HEK293T (cell line): ENCODE data around the gene SH3RF3.

Source experiments
- FOXM1 ChIP-seq: fragments of 450-650 bp; IDR thresholded peaks from 2 replicates; pipeline ENCODE4 v1.6.1; 2017; ENCODE audit warnings: mild to moderate bottlenecking, borderline replicate concordance
- L3MBTL2 ChIP-seq: fragments of 450-650 bp; conservative IDR thresholded peaks from 2 replicates; pipeline ENCODE4 v1.6.1; 2016; ENCODE audit warnings: mild to moderate bottlenecking
- SP1 ChIP-seq: fragments of 450-650 bp; IDR thresholded peaks from 2 replicates; pipeline ENCODE4 v1.6.1; 2017
- TF ChIP-seq, protein P1 (sequence below): fragments of 450-650 bp; IDR thresholded peaks from 2 replicates; pipeline ENCODE4 v1.6.1; 2016

DNA sequence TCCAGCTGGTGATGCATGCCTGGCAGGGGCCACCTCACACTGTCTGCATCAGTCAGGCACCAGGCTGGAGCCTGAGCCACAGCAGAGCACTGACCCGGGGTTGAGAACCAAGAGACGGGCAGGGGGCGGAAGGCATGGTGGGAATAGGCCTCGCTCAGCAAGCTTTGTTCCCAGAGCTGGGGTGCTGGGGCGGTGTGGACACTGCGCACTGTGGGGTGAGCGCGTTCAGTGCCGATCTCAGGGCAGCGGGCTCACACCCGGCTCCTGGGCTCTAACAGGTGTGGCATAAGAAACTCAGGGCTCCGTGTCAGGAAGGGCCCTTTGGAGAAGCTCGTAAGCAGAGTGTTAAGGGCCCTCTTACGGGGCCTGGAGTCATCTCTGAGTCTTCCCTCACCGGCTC is 15.7 kb downstream of the SH3RF3 start:
- TF ChIP-seq L3MBTL2 (no peak), FOXM1 (no peak), SP1 (no peak)
- TF ChIP-seq, protein P1, sequence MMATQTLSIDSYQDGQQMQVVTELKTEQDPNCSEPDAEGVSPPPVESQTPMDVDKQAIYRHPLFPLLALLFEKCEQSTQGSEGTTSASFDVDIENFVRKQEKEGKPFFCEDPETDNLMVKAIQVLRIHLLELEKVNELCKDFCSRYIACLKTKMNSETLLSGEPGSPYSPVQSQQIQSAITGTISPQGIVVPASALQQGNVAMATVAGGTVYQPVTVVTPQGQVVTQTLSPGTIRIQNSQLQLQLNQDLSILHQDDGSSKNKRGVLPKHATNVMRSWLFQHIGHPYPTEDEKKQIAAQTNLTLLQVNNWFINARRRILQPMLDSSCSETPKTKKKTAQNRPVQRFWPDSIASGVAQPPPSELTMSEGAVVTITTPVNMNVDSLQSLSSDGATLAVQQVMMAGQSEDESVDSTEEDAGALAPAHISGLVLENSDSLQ: no peak
